Prostate gland (tissue), 2 donors: ENCODE measurements around the gene COX6A1. TPM values are rescaled to one million over a fixed set of nuclear protein-coding genes. Genes with fewer than 3 reads are reported as not detected.

Experiments
- DNase-seq: peaks from one replicate; pipeline ENCODE4 v3.0.0-alpha.2; 2019; ENCODE audit warnings: low spot score
- H3K27ac ChIP-seq, 2 donors: fragments of 200-600 bp; sonication (generic); 2 replicates each; pipeline ENCODE4 v1.5.1; 2017 to 2019
- H3K27me3 ChIP-seq: fragments of 200-600 bp; sonication (generic); replicated peaks from 2 replicates; pipeline ENCODE4 v1.5.1; 2019; ENCODE audit not compliant: insufficient read depth
- H3K36me3 ChIP-seq, 2 donors: fragments of 200-600 bp; sonication (generic); 1 replicate in 1 of 2; 2 replicates in 1 of 2; pipeline versions ENCODE4 v1.5.1 to v1.8.1; 2017 to 2019
- H3K4me1 ChIP-seq: fragments of 200-600 bp; sonication (generic); replicated peaks from 2 replicates; pipeline ENCODE4 v1.5.1; 2019
- H3K4me3 ChIP-seq, 2 donors: fragments of 200-600 bp; sonication (generic); 2 replicates each; pipeline ENCODE4 v1.5.1; 2017 to 2019
- H3K9me3 ChIP-seq: fragments of 200-600 bp; sonication (generic); 2 replicates; pipeline ENCODE4 v1.5.1; 2017
- CTCF ChIP-seq, 4 experiments: fragments of 200-600 bp in 2 of 4; fragments of 450-650 bp in 2 of 4; sonication (generic) in 2 of 4; IDR thresholded peaks; 1 replicate in 3 of 4; 2 replicates in 1 of 4; pipeline ENCODE4 v1.5.1; 2016 to 2019; ENCODE audit warnings: antibody characterized with exemption in 4 of 4, mild to moderate bottlenecking in 2 of 4, moderate library complexity in 2 of 4
- POLR2A ChIP-seq: fragments of 450-650 bp; IDR thresholded peaks from one replicate; pipeline ENCODE4 v1.6.1; 2016; ENCODE audit warnings: antibody characterized with exemption, mild to moderate bottlenecking
- POLR2AphosphoS5 ChIP-seq: sonication (generic); formaldehyde crosslinking; IDR thresholded peaks from one replicate; pipeline ENCODE4 v1.6.1; 2017; ENCODE audit warnings: antibody characterized with exemption
- WGBS: methylation state at CpG from one replicate; pipeline ENCODE4 v1.1.5; 2018; 5-methylcytosine and 5-hydroxymethylcytosine counted together
- intact Hi-C: fragments of 100-400 bp; cut with DNase I; formaldehyde crosslinking; loops from one replicate; pipeline ENCODE4 v1.14.2; 2022
- total RNA-seq, 2 donors: library from RNA; depleted of rRNA; stranded (reverse); fragments of >200 nt; gene quantifications; one replicate each; pipeline ENCODE4 v1.1.0, GENCODE V29; 2016

COX6A1 gene
- total RNA-seq, 2 donors from 2014 or later: 616 to 965 TPM

- no peak overlapping the region for H3K27ac ChIP-seq
- no peak overlapping the region for H3K4me3 ChIP-seq
- no peaks in the 10 kb centered on the region for H3K9me3 ChIP-seq
- no peaks in the 10 kb centered on the region for H3K36me3 ChIP-seq
- 94% methylated on average over 3 of the region's 3 CpGs for WGBS
- TF ChIP-seq CTCF (IDR thresholded peaks at IDR 0.05) (no peak), POLR2AphosphoS5 (no peak), POLR2A (no peak)
- no peaks in the 10 kb centered on the region for H3K27me3 ChIP-seq
- DNase-seq: no peak
- intact Hi-C loops: no loop called here
- no peaks in the 10 kb centered on the region for H3K4me1 ChIP-seq
Measured at GRCh38 chr12:120453060-120453750, 15.3 kb downstream of the COX6A1 start.

GRCh38 chr12:120453977-120454376 lies 16.1 kb downstream of the COX6A1 start:
- Histone ChIP-seq H3K4me3 (no peak overlapping the region), H3K27ac (no peak overlapping the region), H3K9me3 (no peaks in the 10 kb centered on the region), H3K36me3 (peaks cover 0 to 2% of the 10 kb centered on the region in 2 donors), H3K27me3 (no peaks in the 10 kb centered on the region), H3K4me1 (no peaks in the 10 kb centered on the region)
- TF ChIP-seq POLR2AphosphoS5: no peak
- no peak for TF ChIP-seq POLR2A
- peak in 1 of 4 experiments; percentile 33 for TF ChIP-seq CTCF (IDR thresholded peaks at IDR 0.05)
- WGBS: 73% methylated on average over 4 of the region's 4 CpGs
- no peak for DNase-seq
- intact Hi-C loops: no loop called here

DNA sequence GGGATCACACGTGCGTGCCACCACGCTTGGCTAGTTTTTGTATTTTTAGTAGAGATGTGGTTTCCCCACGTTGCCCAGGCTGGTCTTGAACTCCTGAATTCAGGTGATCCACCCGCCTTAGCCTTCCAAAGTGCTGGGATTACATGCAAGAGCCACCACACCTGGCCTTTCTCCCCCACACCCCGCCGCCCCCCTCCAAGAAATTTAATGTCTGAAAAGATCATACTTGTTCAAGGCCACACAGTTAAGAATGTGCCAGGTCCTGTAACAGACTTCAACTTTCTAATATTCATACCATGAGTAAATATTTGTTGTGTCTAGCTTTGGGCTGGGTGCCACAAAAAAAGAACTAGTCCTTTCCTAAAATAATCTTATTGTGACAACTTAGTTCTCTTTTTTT lies 17.4 kb downstream of the COX6A1 start:
- H3K9me3 ChIP-seq: no peaks in the 10 kb centered on the region
- peaks cover 0 to 6% of the 10 kb centered on the region in 2 donors for H3K36me3 ChIP-seq
- TF ChIP-seq POLR2A (no peak), CTCF (IDR thresholded peaks at IDR 0.05) (no peak), POLR2AphosphoS5 (no peak)
- WGBS: 94% methylated on average over 7 of the region's 7 CpGs
- no peak overlapping the region for H3K4me3 ChIP-seq
- no peak for DNase-seq
- H3K27ac ChIP-seq: no peak overlapping the region
- no peaks in the 10 kb centered on the region for H3K4me1 ChIP-seq
- no peaks in the 10 kb centered on the region for H3K27me3 ChIP-seq
- intact Hi-C loops: no loop called here

DNA sequence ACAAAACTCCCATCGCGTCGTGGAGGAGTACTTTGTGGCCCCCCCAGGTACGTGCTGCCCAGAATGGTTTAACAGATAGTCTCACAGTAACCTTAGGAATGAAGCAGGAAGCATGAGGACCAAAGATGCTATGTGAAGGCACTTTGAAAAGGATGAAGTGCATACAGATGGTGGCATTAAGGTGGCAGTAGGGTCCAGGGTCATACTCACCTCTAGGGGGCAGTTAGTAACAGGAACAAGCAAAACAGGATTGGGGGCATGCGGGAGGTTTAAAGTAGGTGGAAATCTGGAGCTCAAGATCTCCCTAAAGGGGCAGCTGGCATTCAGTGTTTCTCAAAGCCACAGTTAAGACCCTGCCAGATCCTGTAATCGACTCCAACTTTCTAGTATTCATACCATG lies 19.2 kb downstream of the COX6A1 start:
- intact Hi-C loops: no loop called here
- no peaks in the 10 kb centered on the region for H3K4me1 ChIP-seq
- no peak overlapping the region for H3K4me3 ChIP-seq
- no peak for TF ChIP-seq CTCF (IDR thresholded peaks at IDR 0.05)
- TF ChIP-seq POLR2A: no peak
- no peak for TF ChIP-seq POLR2AphosphoS5
- no peaks in the 10 kb centered on the region for H3K9me3 ChIP-seq
- DNase-seq: no peak
- no peaks in the 10 kb centered on the region for H3K27me3 ChIP-seq
- H3K27ac ChIP-seq: no peak overlapping the region
- peaks cover 0 to 7% of the 10 kb centered on the region in 2 donors for H3K36me3 ChIP-seq
- 76% methylated on average over 6 of the region's 6 CpGs for WGBS

- intact Hi-C loops: no loop called here
- Histone ChIP-seq H3K27me3 (no peaks in the 10 kb centered on the region), H3K4me3 (no peak overlapping the region), H3K36me3 (peaks cover 12 to 13% of the 10 kb centered on the region in 2 donors), H3K4me1 (no peaks in the 10 kb centered on the region), H3K27ac (no peak overlapping the region), H3K9me3 (no peaks in the 10 kb centered on the region)
- DNase-seq: no peak
- no peak for TF ChIP-seq POLR2A
- no peak for TF ChIP-seq CTCF (IDR thresholded peaks at IDR 0.05)
- no peak for TF ChIP-seq POLR2AphosphoS5
- WGBS: 95% methylated on average over 3 of the region's 3 CpGs
Measured at GRCh38 chr12:120460157-120460556, 22.2 kb downstream of the COX6A1 start.
